Right cardiac atrium (tissue), 5 donors: ENCODE results near the gene APP. TPM values are rescaled to one million over a fixed set of nuclear protein-coding genes. Genes with fewer than 3 reads are reported as not detected.
"Not testable (repeated sequence)": the region's sequence is repeated elsewhere in the genome, so short reads cannot be mapped to it uniquely, and the experiment has no call there.

Source experiments
- ATAC-seq, 2 donors: fragments of 200-7000 bp; cut with Tn5 transposase; one replicate each; pipeline versions ENCODE4 v1.8.0 to v1.9.1; 2020; ENCODE audit warnings: moderate library complexity in 2 of 2, mild to moderate bottlenecking in 1 of 2
- DNase-seq, 3 donors: peaks; one replicate each; pipeline ENCODE4 v3.0.0-alpha.2; 2020
- H3K27ac ChIP-seq: one replicate; pipeline ENCODE4 v1.5.1; 2013; ENCODE audit warnings: mild to moderate bottlenecking, low read length, control low read depth, moderate library complexity
- H3K27me3 ChIP-seq: one replicate; pipeline ENCODE4 v1.6.1; 2013; ENCODE audit not compliant: control insufficient read depth, insufficient read depth
- H3K4me1 ChIP-seq: one replicate; pipeline ENCODE4 v1.6.1; 2013; ENCODE audit warnings: low read length; ENCODE audit not compliant: control insufficient read depth, insufficient read depth
- H3K4me3 ChIP-seq: one replicate; pipeline ENCODE4 v1.5.1; 2013; ENCODE audit warnings: low read length, control low read depth
- H3K9me3 ChIP-seq: one replicate; pipeline ENCODE4 v1.6.1; 2013; ENCODE audit warnings: low read length; ENCODE audit not compliant: control insufficient read depth
- WGBS: extraction: QIAGEN DNeasy Blood & Tissue Kit; methylation state at CpG from one replicate; pipeline ENCODE4 v1.1.7; 2013; 5-methylcytosine and 5-hydroxymethylcytosine counted together
- intact Hi-C, 4 donors: fragments of 100-400 bp; cut with DNase I; formaldehyde crosslinking; loops; one replicate each; pipeline versions ENCODE4 v1.11.0 to v1.14.0; 2022 to 2023
- polyA plus RNA-seq: library from polyadenylated mRNA; stranded (reverse); fragments of 200-250 nt; gene quantifications from one replicate; pipeline ENCODE4 v1.2.3, GENCODE V29; 2013
- total RNA-seq, 4 donors: library from RNA; stranded (reverse); fragmentation: NEBNext Ultra II Directional; extraction: Animal tissue kit (Norgen Biotek cat#: 25700); gene quantifications; one replicate each; pipeline ENCODE4 v1.2.1, GENCODE V29; 2021
- donor health status: healthy with polysubstance abuse.
- donor health status: DM: no; HTN: yes; CAD: no.
- donor health status: DM: no; HTN: no; CAD: no.
- donor health status: DM: no; HTN: yes; CAD: no; lungs with severe emphysema.
- donor health status: DM: yes; HTN: yes; CAD: no.

Gene APP
- total and polyA plus RNA-seq, 5 donors = 277 to 535 (median 448) TPM

GRCh38 chr21:26142363-26142762, 28.2 kb downstream of the APP start:
- no peak overlapping the region for H3K4me3 ChIP-seq
- DNase-seq (no peak), ATAC-seq (no peak)
- H3K9me3 ChIP-seq = no peaks in the 10 kb centered on the region
- H3K27ac ChIP-seq = no peak overlapping the region
- H3K4me1 ChIP-seq = peaks cover 3% of the 10 kb centered on the region
- 98% methylated on average over 5 of the region's 5 CpGs for WGBS
- H3K27me3 ChIP-seq = no peaks in the 10 kb centered on the region
- intact Hi-C loops = no loop called here

- WGBS = 61% methylated on average over 3 of the region's 3 CpGs
- Histone ChIP-seq H3K4me3 (no peak overlapping the region), H3K27me3 (no peaks in the 10 kb centered on the region), H3K27ac (no peak overlapping the region), H3K9me3 (no peaks in the 10 kb centered on the region), H3K4me1 (peaks cover 7% of the 10 kb centered on the region)
- DNase-seq (no peak), ATAC-seq (no peak)
- intact Hi-C loops = no loop called here
Observed at GRCh38 chr21:26140926-26141325, 29.6 kb downstream of the APP start.

GRCh38 chr21:26140164-26140579, 30.4 kb downstream of the APP start:
- no peaks in the 10 kb centered on the region for H3K9me3 ChIP-seq
- ATAC-seq (peak; percentile 96 to 97), DNase-seq (peak; percentile 72 to 84 (median 73))
- peaks cover 7% of the 10 kb centered on the region for H3K4me1 ChIP-seq
- intact Hi-C loops = no loop called here
- WGBS = 33% methylated on average over 6 of the region's 6 CpGs
- H3K27me3 ChIP-seq = no peaks in the 10 kb centered on the region
- no peak overlapping the region for H3K4me3 ChIP-seq
- H3K27ac ChIP-seq = peak overlapping the region; percentile 22

GRCh38 chr21:26138615-26139257, 31.8 kb downstream of the APP start:
- ATAC-seq = no peak
- Histone ChIP-seq H3K27me3 (no peaks in the 10 kb centered on the region), H3K9me3 (no peaks in the 10 kb centered on the region), H3K4me3 (no peak overlapping the region), H3K27ac (no peak overlapping the region), H3K4me1 (peaks cover 9% of the 10 kb centered on the region)
- DNase-seq = no peak
- intact Hi-C loops = no loop called here
- 93% methylated on average over 6 of the region's 6 CpGs for WGBS

- no peak overlapping the region for H3K4me3 ChIP-seq
- no peaks in the 10 kb centered on the region for H3K27me3 ChIP-seq
- DNase-seq = no peak
- H3K9me3 ChIP-seq = no peaks in the 10 kb centered on the region
- intact Hi-C loops = no loop called here
- WGBS = 88% methylated on average over 4 of the region's 4 CpGs
- no peak overlapping the region for H3K27ac ChIP-seq
- H3K4me1 ChIP-seq = peaks cover 9% of the 10 kb centered on the region
- ATAC-seq = no peak
Observed at GRCh38 chr21:26137379-26138060, 33.0 kb downstream of the APP start.

- peaks cover 9% of the 10 kb centered on the region for H3K4me1 ChIP-seq
- intact Hi-C loops = no loop called here
- no peaks in the 10 kb centered on the region for H3K9me3 ChIP-seq
Observed at GRCh38 chr21:26136671-26137070, 33.9 kb downstream of the APP start.

GRCh38 chr21:26135520-26135919, 35.0 kb downstream of the APP start:
- intact Hi-C loops = no loop called here
- no peak for DNase-seq
- no peak overlapping the region for H3K4me3 ChIP-seq
- 87% methylated on average over 7 of the region's 7 CpGs for WGBS
- no peaks in the 10 kb centered on the region for H3K9me3 ChIP-seq
- no peak overlapping the region for H3K27ac ChIP-seq
- no peaks in the 10 kb centered on the region for H3K27me3 ChIP-seq
- H3K4me1 ChIP-seq = peaks cover 9% of the 10 kb centered on the region
- no peak for ATAC-seq

More at GRCh38 chr21:26136671-26137070, 33.9 kb downstream of the APP start:
- H3K27ac ChIP-seq = no peak overlapping the region
- no peak overlapping the region for H3K4me3 ChIP-seq
- DNase-seq (no peak), ATAC-seq (no peak)
- H3K27me3 ChIP-seq = no peaks in the 10 kb centered on the region
- 84% methylated on average over 6 of the region's 6 CpGs for whole genome bisulfite sequencing

GRCh38 chr21:26131554-26131953, 39.0 kb downstream of the APP start:
- Histone ChIP-seq H3K4me3 (no peak overlapping the region), H3K27ac (no peak overlapping the region), H3K4me1 (peaks cover 3% of the 10 kb centered on the region), H3K27me3 (no peaks in the 10 kb centered on the region), H3K9me3 (no peaks in the 10 kb centered on the region)
- DNase-seq = no peak
- intact Hi-C loops = no loop called here
- no peak for ATAC-seq
- 80% methylated on average over 3 of the region's 3 CpGs for WGBS

GRCh38 chr21:26131053-26131452, 39.5 kb downstream of the APP start:
- H3K4me3 ChIP-seq, H3K27me3 ChIP-seq, H3K27ac ChIP-seq, DNase-seq, H3K9me3 ChIP-seq, ATAC-seq, H3K4me1 ChIP-seq, intact Hi-C loops: not testable (repeated sequence)
- WGBS = 90% methylated on average over 14 of the region's 14 CpGs

GRCh38 chr21:26130249-26130881, 40.2 kb downstream of the APP start:
- H3K27ac ChIP-seq = peak overlapping the region; percentile 51
- no peaks in the 10 kb centered on the region for H3K27me3 ChIP-seq
- no peaks in the 10 kb centered on the region for H3K9me3 ChIP-seq
- intact Hi-C loops = no loop called here
- 49% methylated on average over 4 of the region's 4 CpGs for WGBS
- peak in 1 of 2 donors; percentile 38 for ATAC-seq
- no peak overlapping the region for H3K4me3 ChIP-seq
- DNase-seq = no peak
- H3K4me1 ChIP-seq = peaks cover 5% of the 10 kb centered on the region

GRCh38 chr21:26127918-26128317, 42.7 kb downstream of the APP start:
- ATAC-seq = peak; percentile 58 to 81
- peak in 2 of 3 donors; percentile 29 to 59 for DNase-seq
- Histone ChIP-seq H3K4me3 (peak overlapping the region; percentile 1), H3K27me3 (no peaks in the 10 kb centered on the region), H3K4me1 (peaks cover 8% of the 10 kb centered on the region), H3K9me3 (no peaks in the 10 kb centered on the region), H3K27ac (no peak overlapping the region)
- WGBS = 8% methylated on average over 6 of the region's 6 CpGs
- intact Hi-C loops = loop anchor here in 1 of 4 donors (5.0 kb wide), 1 partner anchor 39 kb away; no protein-coding TSS in a partner anchor
